Ramos (cell line): ENCODE measurements around the gene PRR19.

ENCODE experiments used
- in situ Hi-C: fragments of 300-500 bp; cut with MboI; formaldehyde crosslinking; loops from one replicate; pipeline ENCODE4 v1.14.3; 2022; ENCODE audit warnings: low sequenced_read_pairs; ENCODE audit not compliant: unreplicated experiment

The PRR19 gene

GRCh38 chr19:42281146-42281826, 20.6 kb upstream of the PRR19 start:
- in situ Hi-C loops: no loop called here

- in situ Hi-C loops: no loop called here
Measured at GRCh38 chr19:42281827-42282762, 19.8 kb upstream of the PRR19 start.

GRCh38 chr19:42282819-42283187, 19.1 kb upstream of the PRR19 start:
- in situ Hi-C loops: no loop called here

- in situ Hi-C loops: no loop called here
Measured at GRCh38 chr19:42283188-42284065, 18.5 kb upstream of the PRR19 start.

DNA sequence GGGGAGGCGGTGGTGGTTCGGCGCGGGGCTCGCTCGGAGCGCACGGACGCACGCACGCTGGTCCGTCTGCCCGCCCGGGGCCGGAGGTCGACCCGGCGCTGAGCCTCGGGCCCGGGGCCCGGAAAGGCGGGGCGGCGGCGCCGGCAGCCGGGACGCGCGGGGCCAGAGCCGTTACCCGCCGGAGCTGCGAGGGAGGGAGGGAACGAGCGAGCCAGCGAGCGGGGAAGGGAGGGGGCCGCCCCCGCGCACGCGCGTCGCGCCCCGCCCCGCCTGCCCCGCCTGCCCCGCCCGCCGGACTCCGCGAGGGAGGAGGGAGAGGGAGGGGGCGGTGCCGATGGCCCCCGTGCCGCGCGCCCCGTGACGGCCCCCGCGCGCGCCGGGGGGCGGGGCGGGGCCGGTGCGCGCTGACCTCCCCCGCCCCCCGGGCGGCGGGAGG, 17.8 kb upstream of the PRR19 start:
- in situ Hi-C loops: no loop called here

- in situ Hi-C loops: loop anchor here (5.0 kb wide), 1 partner anchor 177 kb away; no protein-coding TSS in a partner anchor
Measured at GRCh38 chr19:42284591-42285341, 17.2 kb upstream of the PRR19 start.

GRCh38 chr19:42285541-42285941, 16.4 kb upstream of the PRR19 start:
- in situ Hi-C loops: loop anchor here (5.0 kb wide), 1 partner anchor 178 kb away; no protein-coding TSS in a partner anchor

GRCh38 chr19:42285988-42286348, 16.0 kb upstream of the PRR19 start:
- in situ Hi-C loops: loop anchor here (5.0 kb wide), 1 partner anchor 179 kb away; no protein-coding TSS in a partner anchor

DNA sequence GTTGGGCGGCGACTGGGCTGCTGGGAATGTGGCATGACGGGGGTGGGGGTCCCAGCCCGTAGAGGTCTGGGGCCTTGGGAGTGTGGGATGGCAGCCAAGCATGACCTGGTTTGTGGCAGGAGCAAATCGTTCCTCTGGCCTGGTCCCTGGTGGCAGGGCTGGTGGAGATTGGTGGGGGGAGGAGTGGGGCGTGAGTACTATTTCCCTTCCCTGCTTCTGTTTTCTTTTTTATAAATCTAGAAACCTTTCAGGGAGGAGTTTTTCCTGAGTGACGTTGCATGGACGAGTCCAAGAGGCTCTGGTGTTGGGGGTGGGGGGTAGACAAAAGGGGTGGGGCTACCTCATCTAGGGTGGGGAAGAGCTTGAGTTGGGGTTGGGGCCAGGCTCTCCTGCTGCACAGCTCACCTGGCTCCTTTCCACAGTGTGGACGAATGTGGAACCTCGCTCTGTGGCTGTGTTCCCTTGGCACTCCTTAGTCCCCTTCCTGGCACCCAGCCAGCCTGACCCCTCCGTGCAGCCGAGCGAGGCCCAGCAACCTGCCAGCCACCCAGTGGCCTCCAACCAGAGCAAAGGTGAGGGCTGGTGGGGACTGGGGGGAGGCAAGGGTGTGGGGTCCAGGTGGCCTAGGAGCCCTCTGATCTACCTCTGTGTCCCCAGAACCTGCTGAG, 15.4 kb upstream of the PRR19 start:
- in situ Hi-C loops: loop anchor here (5.0 kb wide), 1 partner anchor 179 kb away; no protein-coding TSS in a partner anchor

DNA sequence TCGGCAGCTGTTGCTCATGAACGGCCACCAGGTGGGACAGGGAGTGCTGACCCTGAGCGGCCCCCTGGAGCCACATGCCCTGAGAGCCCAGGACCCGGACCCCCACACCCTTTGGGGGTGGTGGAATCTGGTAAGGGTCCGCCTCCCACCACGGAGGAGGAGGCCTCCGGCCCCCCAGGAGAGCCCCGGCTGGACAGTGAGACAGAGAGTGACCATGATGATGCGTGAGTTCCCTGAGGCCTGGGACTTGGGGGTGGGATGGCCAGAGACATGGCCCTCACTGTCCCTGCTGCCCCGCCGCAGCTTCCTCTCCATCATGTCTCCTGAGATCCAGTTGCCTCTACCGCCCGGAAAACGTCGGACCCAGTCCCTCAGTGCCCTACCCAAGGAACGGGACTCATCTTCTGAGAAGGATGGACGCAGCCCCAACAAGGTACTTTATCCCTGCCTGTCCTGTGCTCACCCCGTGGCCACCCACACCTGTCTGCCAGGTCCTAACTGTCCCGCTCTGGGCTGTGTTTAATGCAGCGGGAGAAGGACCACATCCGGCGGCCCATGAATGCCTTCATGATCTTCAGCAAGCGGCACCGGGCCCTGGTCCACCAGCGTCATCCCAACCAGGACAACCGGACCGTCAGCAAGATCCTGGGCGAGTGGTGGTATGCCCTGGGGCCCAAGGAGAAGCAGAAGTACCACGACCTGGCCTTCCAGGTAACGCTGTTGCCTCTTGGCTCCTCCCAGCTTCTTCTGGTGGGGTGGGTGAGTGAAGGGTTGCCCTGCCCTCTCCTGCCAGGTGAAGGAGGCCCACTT, 14.7 kb upstream of the PRR19 start:
- in situ Hi-C loops: loop anchor here (5.0 kb wide), 1 partner anchor 180 kb away; no protein-coding TSS in a partner anchor

- in situ Hi-C loops: loop anchor here (5.0 kb wide), 1 partner anchor 180 kb away; no protein-coding TSS in a partner anchor
Measured at GRCh38 chr19:42287827-42288107, 14.2 kb upstream of the PRR19 start.

DNA sequence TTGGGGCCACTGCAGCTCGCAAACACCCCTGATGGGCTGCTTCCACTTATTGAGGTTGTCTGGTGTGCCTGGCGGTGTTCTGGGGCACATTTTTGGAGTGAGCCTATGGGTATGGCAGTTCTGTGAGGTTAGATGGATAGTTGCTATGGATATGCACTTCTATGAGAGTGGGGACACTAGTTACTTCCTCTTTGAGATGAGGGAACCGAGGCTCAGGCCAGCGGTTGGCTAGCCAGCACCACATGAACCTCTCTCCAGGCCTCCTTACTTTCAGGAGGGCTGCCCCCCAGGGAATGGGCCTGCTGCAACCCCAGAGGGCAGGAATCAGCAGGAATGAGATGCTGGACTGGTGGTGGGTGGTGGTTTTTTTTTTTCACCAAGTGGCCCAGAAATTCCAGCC, 13.5 kb upstream of the PRR19 start:
- in situ Hi-C loops: loop anchor here (5.0 kb wide), 1 partner anchor 181 kb away; no protein-coding TSS in a partner anchor

- in situ Hi-C loops: loop anchor here (5.0 kb wide), 1 partner anchor 182 kb away; no protein-coding TSS in a partner anchor
Measured at GRCh38 chr19:42288881-42289555, 12.9 kb upstream of the PRR19 start.

- in situ Hi-C loops: loop anchor here (5.0 kb wide), 1 partner anchor 182 kb away; no protein-coding TSS in a partner anchor
Measured at GRCh38 chr19:42289556-42290041, 12.3 kb upstream of the PRR19 start.

DNA sequence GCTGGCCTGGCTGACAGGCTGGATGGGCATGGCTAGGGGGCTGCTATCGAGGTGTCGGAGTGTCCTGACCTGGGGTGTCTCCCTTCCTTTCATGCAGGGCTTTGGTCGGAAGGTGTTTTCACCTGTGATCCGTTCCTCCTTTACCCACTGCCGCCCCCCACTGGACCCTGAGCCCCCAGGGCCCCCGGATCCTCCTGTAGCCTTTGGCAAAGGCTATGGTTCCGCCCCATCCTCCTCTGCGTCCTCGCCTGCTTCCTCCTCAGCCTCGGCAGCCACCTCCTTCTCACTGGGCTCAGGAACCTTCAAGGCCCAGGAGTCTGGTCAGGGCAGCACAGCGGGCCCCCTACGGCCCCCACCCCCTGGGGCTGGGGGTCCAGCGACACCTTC, 11.8 kb upstream of the PRR19 start:
- in situ Hi-C loops: no loop called here

DNA sequence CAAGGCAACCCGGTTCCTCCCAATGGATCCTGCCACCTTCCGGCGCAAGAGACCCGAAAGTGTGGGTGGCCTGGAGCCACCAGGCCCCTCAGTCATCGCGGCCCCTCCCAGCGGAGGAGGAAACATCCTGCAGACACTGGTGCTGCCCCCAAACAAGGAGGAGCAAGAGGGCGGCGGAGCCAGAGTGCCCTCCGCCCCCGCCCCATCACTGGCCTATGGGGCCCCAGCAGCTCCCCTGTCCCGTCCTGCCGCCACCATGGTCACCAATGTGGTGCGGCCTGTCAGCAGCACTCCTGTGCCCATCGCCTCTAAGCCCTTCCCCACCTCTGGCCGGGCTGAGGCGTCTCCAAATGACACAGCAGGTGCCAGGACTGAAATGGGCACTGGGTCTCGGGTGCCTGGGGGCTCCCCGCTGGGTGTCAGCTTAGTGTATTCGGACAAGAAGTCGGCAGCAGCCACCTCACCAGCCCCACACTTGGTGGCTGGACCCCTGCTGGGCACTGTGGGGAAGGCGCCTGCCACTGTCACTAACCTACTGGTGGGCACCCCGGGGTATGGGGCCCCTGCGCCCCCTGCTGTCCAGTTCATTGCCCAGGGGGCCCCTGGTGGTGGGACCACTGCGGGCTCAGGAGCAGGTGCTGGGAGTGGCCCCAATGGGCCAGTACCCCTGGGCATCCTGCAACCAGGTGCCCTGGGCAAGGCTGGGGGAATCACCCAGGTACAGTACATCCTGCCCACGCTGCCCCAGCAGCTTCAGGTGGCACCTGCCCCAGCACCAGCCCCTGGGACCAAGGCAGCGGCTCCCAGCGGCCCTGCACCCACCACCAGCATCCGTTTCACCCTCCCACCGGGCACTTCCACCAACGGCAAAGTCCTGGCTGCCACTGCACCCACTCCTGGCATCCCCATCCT, 11.2 kb upstream of the PRR19 start:
- in situ Hi-C loops: no loop called here
